Stimulated activated memory B cell treated with anti-CD40 and anti-IgM and Interleukin-4, amounts not matched to agents 10 μg/mL and 1 μg/mL and 100 μg/mL, for 72 hours (primary cell): ENCODE measurements around the gene AMELX.

ENCODE experiments used
- ATAC-seq: fragments of 150-1000 bp; cut with Tn5 transposase; 2 replicates; pipeline ENCODE4 v1.10.0; 2021
- H3K27ac Mint-ChIP-seq: one replicate; pipeline ENCODE4 v1.8.0; 2022; ENCODE audit warnings: mild to moderate bottlenecking, mixed read lengths
- H3K27me3 Mint-ChIP-seq: one replicate; pipeline ENCODE4 v1.8.0; 2022; ENCODE audit warnings: mixed read lengths
- H3K36me3 Mint-ChIP-seq: one replicate; pipeline ENCODE4 v1.8.0; 2022; ENCODE audit warnings: mixed read lengths
- H3K4me1 Mint-ChIP-seq: one replicate; pipeline ENCODE4 v1.8.0; 2022; ENCODE audit warnings: mixed read lengths
- H3K4me3 Mint-ChIP-seq: one replicate; pipeline ENCODE4 v1.8.0; 2022; ENCODE audit warnings: mild to moderate bottlenecking, moderate library complexity, mixed read lengths
- H3K9me3 Mint-ChIP-seq: one replicate; pipeline ENCODE4 v1.8.0; 2022; ENCODE audit warnings: mixed read lengths

Gene AMELX

GRCh38 chrX:11293113-11293512 lies at the start of gene AMELX:
Gene AMELX (plus strand): TSS chrX:11293413. CDS start chrX:11294789, 1,376 bp downstream.
- no peak within 1 kb of the TSS for H3K4me3 Mint-ChIP-seq
- H3K27me3 Mint-ChIP-seq = no peaks in the 10 kb centered on the region
- H3K4me1 Mint-ChIP-seq = peaks cover 7% of the 10 kb centered on the region
- ATAC-seq = no peak
- no peak within 1 kb of the TSS for H3K27ac Mint-ChIP-seq
- H3K9me3 Mint-ChIP-seq = no peaks in the 10 kb centered on the region
- no peaks in the 10 kb centered on the region for H3K36me3 Mint-ChIP-seq

GRCh38 chrX:11244636-11245035 lies 48.6 kb upstream of the AMELX start:
- no peaks in the 10 kb centered on the region for H3K4me1 Mint-ChIP-seq
- no peak overlapping the region for H3K27ac Mint-ChIP-seq
- no peaks in the 10 kb centered on the region for H3K27me3 Mint-ChIP-seq
- H3K9me3 Mint-ChIP-seq = no peaks in the 10 kb centered on the region
- H3K4me3 Mint-ChIP-seq = no peak overlapping the region
- no peak for ATAC-seq
- H3K36me3 Mint-ChIP-seq = no peaks in the 10 kb centered on the region

- Mint-ChIP-seq H3K4me1 (peaks cover 8% of the 10 kb centered on the region), H3K9me3 (no peaks in the 10 kb centered on the region), H3K27me3 (no peaks in the 10 kb centered on the region), H3K4me3 (no peak overlapping the region), H3K27ac (no peak overlapping the region), H3K36me3 (no peaks in the 10 kb centered on the region)
- ATAC-seq = no peak
Observed at GRCh38 chrX:11254417-11255109, 38.6 kb upstream of the AMELX start.

- no peak for ATAC-seq
- Mint-ChIP-seq H3K36me3 (no peaks in the 10 kb centered on the region), H3K4me1 (peaks cover 8% of the 10 kb centered on the region), H3K9me3 (no peaks in the 10 kb centered on the region), H3K27ac (no peak overlapping the region), H3K4me3 (no peak overlapping the region), H3K27me3 (no peaks in the 10 kb centered on the region)
Observed at GRCh38 chrX:11257290-11257689, 35.9 kb upstream of the AMELX start.

- Mint-ChIP-seq H3K4me3 (no peak overlapping the region), H3K36me3 (no peaks in the 10 kb centered on the region), H3K4me1 (peaks cover 8% of the 10 kb centered on the region), H3K27ac (no peak overlapping the region), H3K27me3 (no peaks in the 10 kb centered on the region), H3K9me3 (no peaks in the 10 kb centered on the region)
- no peak for ATAC-seq
Observed at GRCh38 chrX:11257711-11258110, 35.5 kb upstream of the AMELX start.

- ATAC-seq = no peak
- Mint-ChIP-seq H3K9me3 (no peaks in the 10 kb centered on the region), H3K4me1 (peaks cover 14% of the 10 kb centered on the region), H3K36me3 (no peaks in the 10 kb centered on the region), H3K27me3 (no peaks in the 10 kb centered on the region), H3K27ac (no peak overlapping the region), H3K4me3 (no peak overlapping the region)
Observed at GRCh38 chrX:11259437-11259836, 33.8 kb upstream of the AMELX start.

- H3K4me1 Mint-ChIP-seq = peaks cover 19% of the 10 kb centered on the region
- no peak overlapping the region for H3K27ac Mint-ChIP-seq
- H3K27me3 Mint-ChIP-seq = no peaks in the 10 kb centered on the region
- no peak overlapping the region for H3K4me3 Mint-ChIP-seq
- ATAC-seq = no peak
- no peaks in the 10 kb centered on the region for H3K9me3 Mint-ChIP-seq
- H3K36me3 Mint-ChIP-seq = no peaks in the 10 kb centered on the region
Observed at GRCh38 chrX:11261260-11261659, 32.0 kb upstream of the AMELX start.

GRCh38 chrX:11264925-11265324 lies 28.3 kb upstream of the AMELX start:
- H3K9me3 Mint-ChIP-seq = no peaks in the 10 kb centered on the region
- H3K27me3 Mint-ChIP-seq = no peaks in the 10 kb centered on the region
- peak overlapping the region; percentile 30 for H3K27ac Mint-ChIP-seq
- no peak for ATAC-seq
- peak overlapping the region; percentile 21 for H3K4me3 Mint-ChIP-seq
- peaks cover 12% of the 10 kb centered on the region for H3K4me1 Mint-ChIP-seq
- H3K36me3 Mint-ChIP-seq = no peaks in the 10 kb centered on the region

GRCh38 chrX:11265352-11265751 lies 27.9 kb upstream of the AMELX start:
- H3K4me3 Mint-ChIP-seq = peak overlapping the region; percentile 21
- H3K27ac Mint-ChIP-seq = peak overlapping the region; percentile 30
- ATAC-seq = no peak
- no peaks in the 10 kb centered on the region for H3K27me3 Mint-ChIP-seq
- H3K4me1 Mint-ChIP-seq = peaks cover 12% of the 10 kb centered on the region
- H3K36me3 Mint-ChIP-seq = no peaks in the 10 kb centered on the region
- H3K9me3 Mint-ChIP-seq = no peaks in the 10 kb centered on the region

GRCh38 chrX:11266573-11267003 lies 26.6 kb upstream of the AMELX start:
- no peak overlapping the region for H3K27ac Mint-ChIP-seq
- H3K9me3 Mint-ChIP-seq = no peaks in the 10 kb centered on the region

GRCh38 chrX:11267425-11267824 lies 25.8 kb upstream of the AMELX start:
- Mint-ChIP-seq H3K9me3 (no peaks in the 10 kb centered on the region), H3K4me1 (peaks cover 12% of the 10 kb centered on the region), H3K27me3 (no peaks in the 10 kb centered on the region), H3K36me3 (no peaks in the 10 kb centered on the region), H3K27ac (no peak overlapping the region), H3K4me3 (no peak overlapping the region)
- ATAC-seq = no peak

More at GRCh38 chrX:11266573-11267003, 26.6 kb upstream of the AMELX start:
- Mint-ChIP-seq H3K36me3 (no peaks in the 10 kb centered on the region), H3K4me1 (peaks cover 12% of the 10 kb centered on the region), H3K27me3 (no peaks in the 10 kb centered on the region), H3K4me3 (no peak overlapping the region)
- ATAC-seq = no peak

- Mint-ChIP-seq H3K4me3 (no peak overlapping the region), H3K27ac (no peak overlapping the region), H3K4me1 (peaks cover 6% of the 10 kb centered on the region), H3K36me3 (no peaks in the 10 kb centered on the region), H3K9me3 (no peaks in the 10 kb centered on the region), H3K27me3 (no peaks in the 10 kb centered on the region)
- no peak for ATAC-seq
Observed at GRCh38 chrX:11269006-11269405, 24.2 kb upstream of the AMELX start.

GRCh38 chrX:11269996-11270395 lies 23.2 kb upstream of the AMELX start:
- Mint-ChIP-seq H3K36me3 (no peaks in the 10 kb centered on the region), H3K4me1 (peaks cover 5% of the 10 kb centered on the region), H3K27ac (no peak overlapping the region), H3K27me3 (no peaks in the 10 kb centered on the region), H3K9me3 (no peaks in the 10 kb centered on the region), H3K4me3 (no peak overlapping the region)
- no peak for ATAC-seq

- Mint-ChIP-seq H3K27ac (no peak overlapping the region), H3K4me1 (no peaks in the 10 kb centered on the region), H3K4me3 (no peak overlapping the region), H3K27me3 (no peaks in the 10 kb centered on the region), H3K36me3 (no peaks in the 10 kb centered on the region), H3K9me3 (no peaks in the 10 kb centered on the region)
- ATAC-seq = no peak
Observed at GRCh38 chrX:11272290-11272689, 20.9 kb upstream of the AMELX start.

GRCh38 chrX:11272863-11273262 lies 20.4 kb upstream of the AMELX start:
- ATAC-seq = no peak
- Mint-ChIP-seq H3K9me3 (no peaks in the 10 kb centered on the region), H3K27ac (no peak overlapping the region), H3K4me1 (no peaks in the 10 kb centered on the region), H3K4me3 (no peak overlapping the region), H3K27me3 (no peaks in the 10 kb centered on the region), H3K36me3 (no peaks in the 10 kb centered on the region)

GRCh38 chrX:11273544-11273943 lies 19.7 kb upstream of the AMELX start:
- Mint-ChIP-seq H3K27me3 (no peaks in the 10 kb centered on the region), H3K4me3 (no peak overlapping the region), H3K36me3 (no peaks in the 10 kb centered on the region), H3K27ac (no peak overlapping the region), H3K4me1 (no peaks in the 10 kb centered on the region), H3K9me3 (no peaks in the 10 kb centered on the region)
- no peak for ATAC-seq
